Measurements from ENCODE around the gene MEN1. TPM values are rescaled to one million over a fixed set of nuclear protein-coding genes. Genes with fewer than 3 reads are reported as not detected.

The MEN1 gene
- total and polyA plus RNA-seq, 12 donors: 15.3 to 50.6 (median 28.7) TPM

GRCh38 chr11:64839887-64840782 is 29.8 kb upstream of the MEN1 start:
- DNase-seq: peak in 1 of 7 donors; percentile 14
- H3K27ac ChIP-seq: no peak overlapping the region
- no peaks in the 10 kb centered on the region for H3K36me3 ChIP-seq (replicated peaks in 1 of 2)
- intact Hi-C loops (cut with DNase I): loop anchor here (10.0 kb wide), 3 partner anchors 55 to 175 kb away; partner anchors contain the start of genes ARL2 (in 1 of the 2) and BATF2 (in 1 of the 2)
- peaks cover 17 to 27% of the 10 kb centered on the region in 2 donors for H3K4me1 ChIP-seq (replicated peaks in 1 of 2)
- H3K27me3 ChIP-seq: no peaks in the 10 kb centered on the region
- no peaks in the 10 kb centered on the region for H3K9me3 ChIP-seq (replicated peaks in 1 of 3)
- no peak for TF ChIP-seq CTCF (IDR thresholded peaks at IDR 0.05)
- no peak for TF ChIP-seq POLR2A (IDR thresholded peaks at IDR 0.05)
- no peak overlapping the region for H3K4me3 ChIP-seq
- WGBS, 4 donors: 92 to 95% (median 93%) methylated on average over 20 to 24 of the region's 24 CpGs; no CpG with 5 or more reads in 1 of the 4 donors

GRCh38 chr11:64839335-64839734 is 29.0 kb upstream of the MEN1 start:
- H3K4me1 ChIP-seq (replicated peaks in 1 of 2): peaks cover 20 to 24% of the 10 kb centered on the region in 2 donors
- WGBS, 4 donors: 90 to 94% (median 92%) methylated on average over 12 to 13 of the region's 13 CpGs
- intact Hi-C loops (cut with DNase I): loop anchor here in 1 of 2 donors (10.0 kb wide), 1 partner anchor 55 kb away; no protein-coding TSS in a partner anchor
- no peak for TF ChIP-seq CTCF (IDR thresholded peaks at IDR 0.05)
- TF ChIP-seq POLR2A (IDR thresholded peaks at IDR 0.05): no peak
- H3K27me3 ChIP-seq: no peaks in the 10 kb centered on the region
- no peak overlapping the region for H3K4me3 ChIP-seq
- H3K36me3 ChIP-seq (replicated peaks in 1 of 2): no peaks in the 10 kb centered on the region
- peak in 1 of 7 donors; percentile 14 for DNase-seq
- H3K9me3 ChIP-seq (replicated peaks in 1 of 3): no peaks in the 10 kb centered on the region
- no peak overlapping the region for H3K27ac ChIP-seq

- no peak for DNase-seq
- TF ChIP-seq POLR2A (IDR thresholded peaks at IDR 0.05) (no peak), CTCF (IDR thresholded peaks at IDR 0.05) (no peak)
- peaks cover 14 to 21% of the 10 kb centered on the region in 2 donors for H3K4me1 ChIP-seq (replicated peaks in 1 of 2)
- H3K36me3 ChIP-seq (replicated peaks in 1 of 2): no peaks in the 10 kb centered on the region
- intact Hi-C loops (cut with DNase I): loop anchor here in 1 of 2 donors (10.0 kb wide), 1 partner anchor 54 kb away; no protein-coding TSS in a partner anchor
- H3K27me3 ChIP-seq: no peaks in the 10 kb centered on the region
- H3K27ac ChIP-seq: no peak overlapping the region
- 94 to 96% (median 95%) methylated on average over 9 to 28 of the region's 28 CpGs for WGBS, 4 donors
- no peak overlapping the region for H3K4me3 ChIP-seq
- no peaks in the 10 kb centered on the region for H3K9me3 ChIP-seq (replicated peaks in 1 of 3)
Measured at GRCh38 chr11:64838600-64839334, 28.4 kb upstream of the MEN1 start.

- intact Hi-C loops (cut with DNase I): loop anchor here in 1 of 2 donors (10.0 kb wide), 1 partner anchor 53 kb away; no protein-coding TSS in a partner anchor
- H3K27me3 ChIP-seq: no peaks in the 10 kb centered on the region
- no peaks in the 10 kb centered on the region for H3K36me3 ChIP-seq (replicated peaks in 1 of 2)
- 91 to 100% (median 92%) methylated on average over 1 to 10 of the region's 10 CpGs for WGBS, 4 donors
- H3K9me3 ChIP-seq (replicated peaks in 1 of 3): no peaks in the 10 kb centered on the region
- no peak overlapping the region for H3K4me3 ChIP-seq
- TF ChIP-seq POLR2A (IDR thresholded peaks at IDR 0.05) (no peak), CTCF (IDR thresholded peaks at IDR 0.05) (no peak)
- H3K4me1 ChIP-seq (replicated peaks in 1 of 2): peaks cover 6 to 13% of the 10 kb centered on the region in 2 donors
- DNase-seq: peak in 1 of 7 donors; percentile 17
- H3K27ac ChIP-seq: no peak overlapping the region
Measured at GRCh38 chr11:64837887-64838351, 27.6 kb upstream of the MEN1 start.

Data from adrenal gland (tissue), 12 donors.